HEK293 (cell line): ENCODE measurements around the gene ANKRD35.

Source experiments
- FEZF1 ChIP-seq: fragments of 450-650 bp; formaldehyde crosslinking; IDR thresholded peaks from 2 replicates; pipeline ENCODE4 v1.5.1; 2016; ENCODE audit warnings: missing biosample characterization, missing genetic modification characterization
- GLIS1 ChIP-seq: fragments of 450-650 bp; formaldehyde crosslinking; IDR thresholded peaks from 2 replicates; pipeline ENCODE4 v1.5.1; 2016; ENCODE audit warnings: missing biosample characterization, missing genetic modification characterization
- KLF1 ChIP-seq: fragments of 450-650 bp; formaldehyde crosslinking; IDR thresholded peaks from 2 replicates; pipeline ENCODE4 v1.5.1; 2016; ENCODE audit warnings: missing biosample characterization, missing genetic modification characterization
- KLF8 ChIP-seq: fragments of 450-650 bp; formaldehyde crosslinking; IDR thresholded peaks from 2 replicates; pipeline ENCODE4 v1.5.1; 2016; ENCODE audit warnings: missing biosample characterization, missing genetic modification characterization
- SP2 ChIP-seq: fragments of 450-650 bp; formaldehyde crosslinking; IDR thresholded peaks from 2 replicates; pipeline ENCODE4 v1.5.1; 2016; ENCODE audit warnings: missing biosample characterization, missing genetic modification characterization
- YY1 ChIP-seq: fragments of 450-650 bp; formaldehyde crosslinking; IDR thresholded peaks from 2 replicates; pipeline ENCODE4 v1.5.1; 2018; ENCODE audit warnings: missing biosample characterization, missing genetic modification characterization
- ZEB2 ChIP-seq: fragments of 450-650 bp; formaldehyde crosslinking; IDR thresholded peaks from 2 replicates; pipeline ENCODE4 v1.5.1; 2016; ENCODE audit warnings: missing biosample characterization, missing genetic modification characterization
- ZFP37 ChIP-seq: fragments of 450-650 bp; formaldehyde crosslinking; IDR thresholded peaks from 2 replicates; pipeline ENCODE4 v1.5.1; 2016; ENCODE audit warnings: missing biosample characterization, missing genetic modification characterization
- ZNF10 ChIP-seq: fragments of 450-650 bp; formaldehyde crosslinking; IDR thresholded peaks from 2 replicates; pipeline ENCODE4 v1.5.1; 2017; ENCODE audit warnings: missing biosample characterization, missing genetic modification characterization
- ZNF169 ChIP-seq: fragments of 450-650 bp; formaldehyde crosslinking; IDR thresholded peaks from 2 replicates; pipeline ENCODE4 v1.5.1; 2016; ENCODE audit warnings: missing biosample characterization, missing genetic modification characterization
- ZNF175 ChIP-seq: fragments of 450-650 bp; formaldehyde crosslinking; IDR thresholded peaks from 2 replicates; pipeline ENCODE4 v1.5.1; 2016; ENCODE audit warnings: missing biosample characterization, missing genetic modification characterization
- ZNF223 ChIP-seq: fragments of 450-650 bp; formaldehyde crosslinking; IDR thresholded peaks from 2 replicates; pipeline ENCODE4 v1.5.1; 2016; ENCODE audit warnings: missing biosample characterization, missing genetic modification characterization
- ZNF266 ChIP-seq: fragments of 450-650 bp; formaldehyde crosslinking; IDR thresholded peaks from 2 replicates; pipeline ENCODE4 v1.5.1; 2016; ENCODE audit warnings: missing biosample characterization, missing genetic modification characterization, low read depth
- ZNF423 ChIP-seq: fragments of 450-650 bp; formaldehyde crosslinking; IDR thresholded peaks from 2 replicates; pipeline ENCODE4 v1.5.1; 2016; ENCODE audit warnings: missing biosample characterization, missing genetic modification characterization
- ZNF426 ChIP-seq: fragments of 450-650 bp; formaldehyde crosslinking; IDR thresholded peaks from 2 replicates; pipeline ENCODE4 v1.5.1; 2017; ENCODE audit warnings: missing biosample characterization, missing genetic modification characterization, mild to moderate bottlenecking, inconsistent platforms, moderate library complexity
- ZNF530 ChIP-seq: fragments of 450-650 bp; formaldehyde crosslinking; IDR thresholded peaks from 2 replicates; pipeline ENCODE4 v1.5.1; 2016; ENCODE audit warnings: low read depth, missing biosample characterization, missing genetic modification characterization
- ZNF571 ChIP-seq: fragments of 450-650 bp; formaldehyde crosslinking; IDR thresholded peaks from 2 replicates; pipeline ENCODE4 v1.5.0; 2017; ENCODE audit warnings: missing biosample characterization, missing genetic modification characterization
- ZNF596 ChIP-seq: fragments of 450-650 bp; IDR thresholded peaks from 2 replicates; pipeline ENCODE4 v1.5.0; 2018; ENCODE audit warnings: missing biosample characterization, mild to moderate bottlenecking, missing genetic modification characterization, moderate library complexity
- ZNF629 ChIP-seq: fragments of 450-650 bp; formaldehyde crosslinking; IDR thresholded peaks from 2 replicates; pipeline ENCODE4 v1.5.1; 2017; ENCODE audit warnings: missing biosample characterization, missing genetic modification characterization
- ZNF654 ChIP-seq: fragments of 450-650 bp; formaldehyde crosslinking; IDR thresholded peaks from 2 replicates; pipeline ENCODE4 v1.5.1; 2016; ENCODE audit warnings: low read depth, missing biosample characterization, missing genetic modification characterization
- ZNF707 ChIP-seq: fragments of 450-650 bp; formaldehyde crosslinking; IDR thresholded peaks from 2 replicates; pipeline ENCODE4 v1.5.1; 2016; ENCODE audit warnings: missing biosample characterization, missing genetic modification characterization
- ZNF747 ChIP-seq: fragments of 450-650 bp; formaldehyde crosslinking; IDR thresholded peaks from 2 replicates; pipeline ENCODE4 v1.5.1; 2016; ENCODE audit warnings: missing biosample characterization, missing genetic modification characterization
- ZNF792 ChIP-seq: fragments of 450-650 bp; formaldehyde crosslinking; IDR thresholded peaks from 2 replicates; pipeline ENCODE4 v1.5.1; 2016; ENCODE audit warnings: missing biosample characterization, missing genetic modification characterization
- TF ChIP-seq, protein P1 (sequence below): fragments of 450-650 bp; formaldehyde crosslinking; IDR thresholded peaks from 2 replicates; pipeline ENCODE4 v1.5.1; 2016; ENCODE audit warnings: missing biosample characterization, missing genetic modification characterization
- TF ChIP-seq, protein P2 (sequence below): fragments of 450-650 bp; formaldehyde crosslinking; optimal IDR thresholded peaks from 2 replicates; pipeline ENCODE3; 2016; ENCODE audit warnings: missing biosample characterization, mild to moderate bottlenecking, missing genetic modification characterization
- TF ChIP-seq, protein P3 (sequence below): fragments of 450-650 bp; formaldehyde crosslinking; IDR thresholded peaks from 2 replicates; pipeline ENCODE4 v1.5.1; 2016; ENCODE audit warnings: missing biosample characterization, missing genetic modification characterization
- TF ChIP-seq, protein P4 (sequence below): fragments of 450-650 bp; formaldehyde crosslinking; IDR thresholded peaks from 2 replicates; pipeline ENCODE4 v1.5.1; 2016; ENCODE audit warnings: missing biosample characterization, missing genetic modification characterization
- TF ChIP-seq, protein P5 (sequence below): fragments of 450-650 bp; formaldehyde crosslinking; IDR thresholded peaks from 2 replicates; pipeline ENCODE4 v1.5.1; 2017; ENCODE audit warnings: missing biosample characterization, missing genetic modification characterization
- TF ChIP-seq, protein P6 (sequence below): sonication (generic); formaldehyde crosslinking; IDR thresholded peaks from 2 replicates; pipeline ENCODE4 v1.8.1; 2022; ENCODE audit warnings: mild to moderate bottlenecking, moderate library complexity, missing genetic modification reagents
- TF ChIP-seq, protein P7 (sequence below): fragments of 450-650 bp; formaldehyde crosslinking; IDR thresholded peaks from 2 replicates; pipeline ENCODE4 v1.5.1; 2016; ENCODE audit warnings: missing biosample characterization, missing genetic modification characterization

ANKRD35 gene

DNA sequence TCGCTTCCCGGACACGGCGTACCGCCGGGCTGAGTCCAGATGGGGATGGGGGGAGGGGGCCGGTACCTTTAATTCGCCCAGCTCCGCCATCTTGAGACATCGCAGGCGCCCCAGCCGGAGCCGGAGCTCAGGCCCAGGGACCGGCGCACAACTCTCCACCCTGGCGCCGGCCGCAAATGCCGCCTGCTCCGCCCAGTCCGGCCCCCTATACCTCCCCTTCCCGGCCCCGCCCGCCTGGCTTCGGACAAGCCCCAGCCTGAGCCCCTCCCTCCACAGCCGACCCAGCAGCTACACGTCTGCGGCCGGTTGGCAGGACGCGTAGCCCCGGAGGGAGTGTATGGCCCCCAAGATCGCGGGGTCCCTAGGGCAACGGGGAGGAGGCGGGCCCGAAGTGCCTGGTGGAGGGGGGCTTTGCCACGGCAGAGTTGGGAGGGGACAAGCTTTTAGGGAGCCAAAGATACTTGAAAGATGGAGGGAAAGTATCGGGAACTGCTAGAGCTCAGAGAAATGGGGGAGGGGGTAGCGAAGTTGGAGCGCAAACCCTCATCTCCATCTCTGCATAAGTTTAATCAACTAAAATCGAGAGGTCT lies 26.7 kb downstream of the ANKRD35 start, which contains the start of gene PIAS3 (continued):
- TF ChIP-seq, protein P1, sequence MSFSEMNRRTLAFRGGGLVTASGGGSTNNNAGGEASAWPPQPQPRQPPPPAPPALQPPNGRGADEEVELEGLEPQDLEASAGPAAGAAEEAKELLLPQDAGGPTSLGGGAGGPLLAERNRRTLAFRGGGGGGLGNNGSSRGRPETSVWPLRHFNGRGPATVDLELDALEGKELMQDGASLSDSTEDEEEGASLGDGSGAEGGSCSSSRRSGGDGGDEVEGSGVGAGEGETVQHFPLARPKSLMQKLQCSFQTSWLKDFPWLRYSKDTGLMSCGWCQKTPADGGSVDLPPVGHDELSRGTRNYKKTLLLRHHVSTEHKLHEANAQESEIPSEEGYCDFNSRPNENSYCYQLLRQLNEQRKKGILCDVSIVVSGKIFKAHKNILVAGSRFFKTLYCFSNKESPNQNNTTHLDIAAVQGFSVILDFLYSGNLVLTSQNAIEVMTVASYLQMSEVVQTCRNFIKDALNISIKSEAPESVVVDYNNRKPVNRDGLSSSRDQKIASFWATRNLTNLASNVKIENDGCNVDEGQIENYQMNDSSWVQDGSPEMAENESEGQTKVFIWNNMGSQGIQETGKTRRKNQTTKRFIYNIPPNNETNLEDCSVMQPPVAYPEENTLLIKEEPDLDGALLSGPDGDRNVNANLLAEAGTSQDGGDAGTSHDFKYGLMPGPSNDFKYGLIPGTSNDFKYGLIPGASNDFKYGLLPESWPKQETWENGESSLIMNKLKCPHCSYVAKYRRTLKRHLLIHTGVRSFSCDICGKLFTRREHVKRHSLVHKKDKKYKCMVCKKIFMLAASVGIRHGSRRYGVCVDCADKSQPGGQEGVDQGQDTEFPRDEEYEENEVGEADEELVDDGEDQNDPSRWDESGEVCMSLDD (tag by site-specific recombination) = peak; percentile 61; the same call in 1 of the 2 replicates
- TF ChIP-seq KLF1 (tag by site-specific recombination) = peak; percentile 79
- no peak for TF ChIP-seq ZNF530 (tag by site-specific recombination)
- TF ChIP-seq ZNF629 (tag by site-specific recombination) = peak; percentile 35; the same call in 1 of the 2 replicates
- peak; percentile 90 for TF ChIP-seq SP2 (tag by site-specific recombination)
- TF ChIP-seq, protein P2, sequence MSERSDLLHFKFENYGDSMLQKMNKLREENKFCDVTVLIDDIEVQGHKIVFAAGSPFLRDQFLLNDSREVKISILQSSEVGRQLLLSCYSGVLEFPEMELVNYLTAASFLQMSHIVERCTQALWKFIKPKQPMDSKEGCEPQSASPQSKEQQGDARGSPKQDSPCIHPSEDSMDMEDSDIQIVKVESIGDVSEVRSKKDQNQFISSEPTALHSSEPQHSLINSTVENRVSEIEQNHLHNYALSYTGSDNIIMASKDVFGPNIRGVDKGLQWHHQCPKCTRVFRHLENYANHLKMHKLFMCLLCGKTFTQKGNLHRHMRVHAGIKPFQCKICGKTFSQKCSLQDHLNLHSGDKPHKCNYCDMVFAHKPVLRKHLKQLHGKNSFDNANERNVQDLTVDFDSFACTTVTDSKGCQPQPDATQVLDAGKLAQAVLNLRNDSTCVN (tag by site-specific recombination) = peak; percentile 40
- TF ChIP-seq ZNF426 (tag by site-specific recombination) = no peak
- no peak for TF ChIP-seq ZFP37
- no peak for TF ChIP-seq ZNF169
- no peak for TF ChIP-seq FEZF1 (tag by site-specific recombination)
- TF ChIP-seq ZNF747 (tag by site-specific recombination) = no peak
- TF ChIP-seq YY1 (tag by site-specific recombination) = peak; percentile 76
- TF ChIP-seq ZNF175 = no peak
- TF ChIP-seq, protein P3, sequence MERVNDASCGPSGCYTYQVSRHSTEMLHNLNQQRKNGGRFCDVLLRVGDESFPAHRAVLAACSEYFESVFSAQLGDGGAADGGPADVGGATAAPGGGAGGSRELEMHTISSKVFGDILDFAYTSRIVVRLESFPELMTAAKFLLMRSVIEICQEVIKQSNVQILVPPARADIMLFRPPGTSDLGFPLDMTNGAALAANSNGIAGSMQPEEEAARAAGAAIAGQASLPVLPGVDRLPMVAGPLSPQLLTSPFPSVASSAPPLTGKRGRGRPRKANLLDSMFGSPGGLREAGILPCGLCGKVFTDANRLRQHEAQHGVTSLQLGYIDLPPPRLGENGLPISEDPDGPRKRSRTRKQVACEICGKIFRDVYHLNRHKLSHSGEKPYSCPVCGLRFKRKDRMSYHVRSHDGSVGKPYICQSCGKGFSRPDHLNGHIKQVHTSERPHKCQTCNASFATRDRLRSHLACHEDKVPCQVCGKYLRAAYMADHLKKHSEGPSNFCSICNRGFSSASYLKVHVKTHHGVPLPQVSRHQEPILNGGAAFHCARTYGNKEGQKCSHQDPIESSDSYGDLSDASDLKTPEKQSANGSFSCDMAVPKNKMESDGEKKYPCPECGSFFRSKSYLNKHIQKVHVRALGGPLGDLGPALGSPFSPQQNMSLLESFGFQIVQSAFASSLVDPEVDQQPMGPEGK (tag by site-specific recombination) = peak; percentile 99
- TF ChIP-seq ZNF654 (tag by site-specific recombination) = no peak
- TF ChIP-seq, protein P4, sequence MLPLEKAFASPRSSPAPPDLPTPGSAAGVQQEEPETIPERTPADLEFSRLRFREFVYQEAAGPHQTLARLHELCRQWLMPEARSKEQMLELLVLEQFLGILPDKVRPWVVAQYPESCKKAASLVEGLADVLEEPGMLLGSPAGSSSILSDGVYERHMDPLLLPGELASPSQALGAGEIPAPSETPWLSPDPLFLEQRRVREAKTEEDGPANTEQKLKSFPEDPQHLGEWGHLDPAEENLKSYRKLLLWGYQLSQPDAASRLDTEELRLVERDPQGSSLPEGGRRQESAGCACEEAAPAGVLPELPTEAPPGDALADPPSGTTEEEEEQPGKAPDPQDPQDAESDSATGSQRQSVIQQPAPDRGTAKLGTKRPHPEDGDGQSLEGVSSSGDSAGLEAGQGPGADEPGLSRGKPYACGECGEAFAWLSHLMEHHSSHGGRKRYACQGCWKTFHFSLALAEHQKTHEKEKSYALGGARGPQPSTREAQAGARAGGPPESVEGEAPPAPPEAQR (tag by site-specific recombination) = no peak
- TF ChIP-seq ZNF223 (tag by site-specific recombination) = no peak
- TF ChIP-seq ZNF423 (tag by site-specific recombination) = no peak
- TF ChIP-seq ZNF266 (tag by site-specific recombination) = no peak
- TF ChIP-seq, protein P5, sequence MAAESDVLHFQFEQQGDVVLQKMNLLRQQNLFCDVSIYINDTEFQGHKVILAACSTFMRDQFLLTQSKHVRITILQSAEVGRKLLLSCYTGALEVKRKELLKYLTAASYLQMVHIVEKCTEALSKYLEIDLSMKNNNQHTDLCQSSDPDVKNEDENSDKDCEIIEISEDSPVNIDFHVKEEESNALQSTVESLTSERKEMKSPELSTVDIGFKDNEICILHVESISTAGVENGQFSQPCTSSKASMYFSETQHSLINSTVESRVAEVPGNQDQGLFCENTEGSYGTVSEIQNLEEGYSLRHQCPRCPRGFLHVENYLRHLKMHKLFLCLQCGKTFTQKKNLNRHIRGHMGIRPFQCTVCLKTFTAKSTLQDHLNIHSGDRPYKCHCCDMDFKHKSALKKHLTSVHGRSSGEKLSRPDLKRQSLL (tag by site-specific recombination) = peak; percentile 62; the same call in 1 of the 2 replicates
- TF ChIP-seq ZNF571 (tag by site-specific recombination) = no peak
- TF ChIP-seq ZNF792 = no peak
- TF ChIP-seq ZNF596 (tag by site-specific recombination) = no peak
- no peak for TF ChIP-seq ZNF707
- TF ChIP-seq ZNF10 (tag by site-specific recombination) = no peak
- TF ChIP-seq, protein P6, sequence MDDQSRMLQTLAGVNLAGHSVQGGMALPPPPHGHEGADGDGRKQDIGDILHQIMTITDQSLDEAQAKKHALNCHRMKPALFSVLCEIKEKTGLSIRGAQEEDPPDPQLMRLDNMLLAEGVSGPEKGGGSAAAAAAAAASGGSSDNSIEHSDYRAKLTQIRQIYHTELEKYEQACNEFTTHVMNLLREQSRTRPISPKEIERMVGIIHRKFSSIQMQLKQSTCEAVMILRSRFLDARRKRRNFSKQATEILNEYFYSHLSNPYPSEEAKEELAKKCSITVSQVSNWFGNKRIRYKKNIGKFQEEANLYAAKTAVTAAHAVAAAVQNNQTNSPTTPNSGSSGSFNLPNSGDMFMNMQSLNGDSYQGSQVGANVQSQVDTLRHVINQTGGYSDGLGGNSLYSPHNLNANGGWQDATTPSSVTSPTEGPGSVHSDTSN (CRISPR knock-in tag) = no peak
- TF ChIP-seq KLF8 (tag by site-specific recombination) = peak; percentile 91
- peak; percentile 68; the same call in 1 of the 2 replicates for TF ChIP-seq GLIS1 (tag by site-specific recombination)
- TF ChIP-seq, protein P7, sequence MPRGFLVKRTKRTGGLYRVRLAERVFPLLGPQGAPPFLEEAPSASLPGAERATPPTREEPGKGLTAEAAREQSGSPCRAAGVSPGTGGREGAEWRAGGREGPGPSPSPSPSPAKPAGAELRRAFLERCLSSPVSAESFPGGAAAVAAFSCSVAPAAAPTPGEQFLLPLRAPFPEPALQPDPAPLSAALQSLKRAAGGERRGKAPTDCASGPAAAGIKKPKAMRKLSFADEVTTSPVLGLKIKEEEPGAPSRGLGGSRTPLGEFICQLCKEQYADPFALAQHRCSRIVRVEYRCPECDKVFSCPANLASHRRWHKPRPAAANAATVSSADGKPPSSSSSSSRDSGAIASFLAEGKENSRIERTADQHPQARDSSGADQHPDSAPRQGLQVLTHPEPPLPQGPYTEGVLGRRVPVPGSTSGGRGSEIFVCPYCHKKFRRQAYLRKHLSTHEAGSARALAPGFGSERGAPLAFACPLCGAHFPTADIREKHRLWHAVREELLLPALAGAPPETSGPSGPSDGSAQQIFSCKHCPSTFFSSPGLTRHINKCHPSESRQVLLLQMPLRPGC (tag by site-specific recombination) = no peak
- peak; percentile 50; the same call in 1 of the 2 replicates for TF ChIP-seq ZEB2 (tag by site-specific recombination)
